Peyer's patch (tissue), 4 donors: ENCODE measurements around the gene PRELID3B.

Experiments used
- CTCF ChIP-seq, 6 experiments: fragments of 450-650 bp in 4 of 6; fragments of 200-600 bp in 2 of 6; sonication (generic) in 1 of 6; IDR thresholded peaks; one replicate each; pipeline ENCODE4 v1.5.1; 2017 to 2019; ENCODE audit warnings: antibody characterized with exemption in 6 of 6, mild to moderate bottlenecking in 3 of 6, moderate library complexity in 1 of 6
- POLR2A ChIP-seq, 2 donors: fragments of 450-650 bp; IDR thresholded peaks; one replicate each; pipeline ENCODE4 v1.5.1; 2017; ENCODE audit warnings: antibody characterized with exemption in 2 of 2, mild to moderate bottlenecking in 2 of 2, moderate library complexity in 2 of 2

DNA sequence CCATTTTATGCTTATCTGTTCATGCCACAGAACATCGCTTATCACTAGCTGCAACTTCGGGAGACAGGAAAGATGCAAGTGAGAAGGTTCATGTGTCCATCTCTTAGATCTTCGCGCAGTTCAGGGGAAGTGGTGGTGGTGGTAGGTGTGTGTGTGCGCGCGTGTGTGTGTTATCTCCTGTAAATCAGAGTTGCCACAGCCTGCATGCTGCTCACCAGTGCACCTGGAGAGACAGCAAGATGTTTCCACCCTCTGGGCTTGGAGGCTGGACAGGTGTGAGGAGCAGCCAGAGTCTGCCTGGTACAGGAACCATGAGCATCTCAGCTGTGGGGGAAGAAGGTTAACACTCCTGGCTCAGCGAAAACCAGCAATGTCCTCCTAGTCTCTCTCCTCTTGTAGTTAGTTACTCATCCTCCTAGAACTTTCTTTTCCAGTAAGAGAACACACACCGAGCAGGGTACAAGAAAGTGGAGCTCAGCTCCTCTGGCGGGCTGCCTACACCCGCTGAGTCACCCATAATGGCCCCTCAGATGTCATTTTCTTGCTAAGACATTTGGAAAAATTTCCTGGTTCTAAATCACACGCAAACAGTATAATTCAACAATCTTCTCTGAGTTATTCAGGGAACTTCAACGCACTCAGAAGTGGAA, 28.5 kb downstream of the PRELID3B start:
- no peak for TF ChIP-seq POLR2A (IDR thresholded peaks at IDR 0.05)
- TF ChIP-seq CTCF (IDR thresholded peaks at IDR 0.05), result no peak
